ENCODE data around the gene ELOVL3. TPM values are rescaled to one million over a fixed set of nuclear protein-coding genes. Genes with fewer than 3 reads are reported as not detected.

Gene ELOVL3
- total and polyA plus RNA-seq, 2 of the 13 experiments (the other 11 are each of a cell fraction or from before 2014, with no cell fraction given), result 0.58 to 0.69 TPM

GRCh38 chr10:102274062-102274461 is 48.0 kb downstream of the ELOVL3 start:
- Histone ChIP-seq H2AFZ (ENCODE audit: low read length) (no peak overlapping the region), H3K4me1 (ENCODE audit: insufficient read depth, low read length) (no peaks in the 10 kb centered on the region), H3K27ac (ENCODE audit: extremely low read length, insufficient read depth, low read length) (no peak overlapping the region), H3K4me2 (ENCODE audit: low read depth, low read length) (no peak overlapping the region), H3K79me2 (ENCODE audit: insufficient read depth, low read length) (peaks cover 26% of the 10 kb centered on the region), H3K9ac (ENCODE audit: insufficient read depth, low read depth, low read length) (no peak overlapping the region), H3K27me3 (ENCODE audit: control insufficient read depth in 1 of 2, insufficient read depth in 2 of 2, low read length in 2 of 2) (no peaks in the 10 kb centered on the region), H3K4me3 (replicated peaks in 1 of 3; ENCODE audit: insufficient read depth in 1 of 3, low read depth in 2 of 3, low read length in 3 of 3) (no peak overlapping the region), H3K9me3 (ENCODE audit: low read length) (no peaks in the 10 kb centered on the region), H4K20me1 (ENCODE audit: insufficient read depth, low read length) (peaks cover 8% of the 10 kb centered on the region; the same call in 1 of the 2 replicates), H3K36me3 (replicated peaks in 1 of 2; ENCODE audit: control insufficient read depth in 1 of 2, insufficient read depth in 2 of 2, low read length in 2 of 2) (peaks cover 4 to 11% of the 10 kb centered on the region in 2 experiments; a peak in 4 of 5 replicates)
- DNase-seq (ENCODE audit: low spot score), result no peak
- WGBS (ENCODE audit: low lambda C conversion rate), result 82% methylated on average over 1 of the region's 1 CpG
- TF ChIP-seq ZNF75D (CRISPR knock-in tag; IDR thresholded peaks at IDR 0.05; ENCODE audit: borderline replicate concordance), result no peak
- no peak for TF ChIP-seq ZNF337 (CRISPR knock-in tag; IDR thresholded peaks at IDR 0.05; ENCODE audit: borderline replicate concordance, low read depth)
- TF ChIP-seq SALL2 (CRISPR knock-in tag; IDR thresholded peaks at IDR 0.05), result no peak
- no peak for TF ChIP-seq MAX (IDR thresholded peaks at IDR 0.05)
- no peak for TF ChIP-seq PBX3 (CRISPR knock-in tag; IDR thresholded peaks at IDR 0.05; ENCODE audit: borderline replicate concordance)
- in situ Hi-C loops (cut with HindIII; ENCODE audit: extremely low pct_ligation_motif_present, low pct_unique_long_range_greater_than_20kb) (no loop called here), intact Hi-C loops (cut with micrococcal nuclease; ENCODE audit: unreplicated experiment) (no loop called here)
- FAIRE-seq, result no peak
- no peak for ATAC-seq
- BruUV-seq (replicated peaks), result no TSS peak
- ChIA-PET POLR2A (no interaction called here), CTCF (ENCODE audit: low intra/inter-chr PET ratio, low total read pairs) (no interaction called here)

- ChIA-PET CTCF (ENCODE audit: low intra/inter-chr PET ratio, low total read pairs) (no interaction called here), POLR2A (no interaction called here)
- intact Hi-C loops (cut with micrococcal nuclease; ENCODE audit: unreplicated experiment) (no loop called here), in situ Hi-C loops (cut with HindIII; ENCODE audit: extremely low pct_ligation_motif_present, low pct_unique_long_range_greater_than_20kb) (no loop called here)
- WGBS (ENCODE audit: low lambda C conversion rate), result 94% methylated on average over 2 of the region's 2 CpGs
- no peaks in the 10 kb centered on the region for H3K4me1 ChIP-seq (ENCODE audit: insufficient read depth, low read length)
- H3K4me2 ChIP-seq (ENCODE audit: low read depth, low read length), result no peak overlapping the region
- H3K79me2 ChIP-seq (ENCODE audit: insufficient read depth, low read length), result peaks cover 28% of the 10 kb centered on the region
- H3K27me3 ChIP-seq (ENCODE audit: control insufficient read depth in 1 of 2, insufficient read depth in 2 of 2, low read length in 2 of 2), result no peaks in the 10 kb centered on the region
- no TSS peak for BruUV-seq (replicated peaks)
- peaks cover 8% of the 10 kb centered on the region; the same call in 1 of the 2 replicates for H4K20me1 ChIP-seq (ENCODE audit: insufficient read depth, low read length)
- FAIRE-seq (no peak), DNase-seq (ENCODE audit: low spot score) (no peak), ATAC-seq (no peak)
- H3K27ac ChIP-seq (ENCODE audit: extremely low read length, insufficient read depth, low read length), result no peak overlapping the region
- TF ChIP-seq PLSCR1 (CRISPR knock-in tag; IDR thresholded peaks at IDR 0.05; ENCODE audit: borderline replicate concordance) (no peak), DRAP1 (CRISPR knock-in tag; IDR thresholded peaks at IDR 0.05) (no peak), ZNF652 (CRISPR knock-in tag; IDR thresholded peaks at IDR 0.05; ENCODE audit: borderline replicate concordance, low read depth) (peak; percentile 43; the same call in 1 of the 2 replicates), E2F2 (CRISPR knock-in tag; IDR thresholded peaks at IDR 0.05; ENCODE audit: borderline replicate concordance) (no peak), FOXM1 (CRISPR knock-in tag; IDR thresholded peaks at IDR 0.05) (no peak), ZNF670 (CRISPR knock-in tag; IDR thresholded peaks at IDR 0.05; ENCODE audit: borderline replicate concordance) (no peak)
- H3K9me3 ChIP-seq (ENCODE audit: low read length), result no peaks in the 10 kb centered on the region
- H3K4me3 ChIP-seq (replicated peaks in 1 of 3; ENCODE audit: insufficient read depth in 1 of 3, low read depth in 2 of 3, low read length in 3 of 3), result no peak overlapping the region
- H2AFZ ChIP-seq (ENCODE audit: low read length), result no peak overlapping the region
- H3K36me3 ChIP-seq (replicated peaks in 1 of 2; ENCODE audit: control insufficient read depth in 1 of 2, insufficient read depth in 2 of 2, low read length in 2 of 2), result peaks cover 4 to 7% of the 10 kb centered on the region in 2 experiments; a peak in 3 of 5 replicates
- no peak overlapping the region for H3K9ac ChIP-seq (ENCODE audit: insufficient read depth, low read depth, low read length)
Observed at GRCh38 chr10:102275343-102275742, 49.2 kb downstream of the ELOVL3 start.

Measured in HepG2 (cell line).